Neural progenitor cell (in vitro differentiated cells): ENCODE data around the gene TPM3. TPM values are rescaled to one million over a fixed set of nuclear protein-coding genes. Genes with fewer than 3 reads are reported as not detected.

Experiments
- DNase-seq: peaks from one replicate; pipeline ENCODE4 v3.0.0-alpha.2; 2016; ENCODE audit warnings: low spot score
- H2AFZ ChIP-seq: fragments of 200-600 bp; sonication (generic); replicated peaks from 2 replicates; pipeline ENCODE4 v1.6.1; 2016; ENCODE audit warnings: antibody characterized with exemption
- H3F3A ChIP-seq: fragments of 200-600 bp; sonication (generic); 2 replicates; pipeline ENCODE4 v1.6.1; 2016; ENCODE audit warnings: antibody characterized with exemption, low read depth
- H3K27ac ChIP-seq: fragments of 200-600 bp; sonication (generic); 2 replicates; pipeline ENCODE4 v1.5.1; 2016; ENCODE audit warnings: mild to moderate bottlenecking
- H3K27me3 ChIP-seq: fragments of 200-600 bp; sonication (generic); 2 replicates; pipeline ENCODE4 v1.6.1; 2016; ENCODE audit warnings: mild to moderate bottlenecking, moderate library complexity
- H3K36me3 ChIP-seq: fragments of 200-600 bp; sonication (generic); 2 replicates; pipeline ENCODE4 v1.5.1; 2016
- H3K4me1 ChIP-seq: fragments of 200-600 bp; sonication (generic); 2 replicates; pipeline ENCODE4 v1.6.1; 2016; ENCODE audit warnings: mixed run types
- H3K4me2 ChIP-seq: fragments of 200-600 bp; sonication (generic); 2 replicates; pipeline ENCODE4 v1.6.1; 2016
- H3K4me3 ChIP-seq: fragments of 200-600 bp; sonication (generic); 2 replicates; pipeline ENCODE4 v1.5.1; 2016
- H3K79me2 ChIP-seq: fragments of 200-600 bp; sonication (generic); 2 replicates; pipeline ENCODE4 v1.6.1; 2016; ENCODE audit warnings: low read depth
- H3K9ac ChIP-seq: fragments of 200-600 bp; sonication (generic); 2 replicates; pipeline ENCODE4 v1.6.1; 2016
- H3K9me3 ChIP-seq: fragments of 200-600 bp; sonication (generic); 2 replicates; pipeline ENCODE4 v1.5.1; 2016; ENCODE audit warnings: low read depth
- H4K20me1 ChIP-seq: fragments of 200-600 bp; sonication (generic); 2 replicates; pipeline ENCODE4 v1.6.1; 2016; ENCODE audit warnings: low read depth
- H3K27ac Mint-ChIP-seq: 3 replicates; pipeline ENCODE4 v1.8.0; 2021; ENCODE audit warnings: mixed read lengths
- H3K27me3 Mint-ChIP-seq: 2 replicates; pipeline ENCODE4 v1.8.0; 2022; ENCODE audit warnings: low read depth, mild to moderate bottlenecking, inconsistent platforms, moderate library complexity, mixed read lengths; ENCODE audit not compliant: insufficient read depth
- H3K36me3 Mint-ChIP-seq: 3 replicates; pipeline ENCODE4 v1.8.0; 2021; ENCODE audit warnings: mixed read lengths
- H3K4me1 Mint-ChIP-seq: 3 replicates; pipeline ENCODE4 v1.8.0; 2021; ENCODE audit warnings: mixed read lengths
- H3K4me3 Mint-ChIP-seq: 3 replicates; pipeline ENCODE4 v1.8.0; 2021; ENCODE audit warnings: mild to moderate bottlenecking, moderate library complexity, mixed read lengths
- H3K9me3 Mint-ChIP-seq: 3 replicates; pipeline ENCODE4 v1.8.0; 2020; ENCODE audit warnings: mixed read lengths
- EZH2 ChIP-seq: fragments of 200-600 bp; sonication (generic); IDR thresholded peaks from 2 replicates; pipeline ENCODE4 v1.6.1; 2017; ENCODE audit warnings: antibody characterized with exemption, mild to moderate bottlenecking, moderate library complexity
- EZH2phosphoT487 ChIP-seq: fragments of 200-600 bp; sonication (generic); IDR thresholded peaks from 2 replicates; pipeline ENCODE4 v1.6.1; 2017; ENCODE audit warnings: antibody characterized with exemption
- total RNA-seq: library from RNA; depleted of rRNA; stranded (reverse); fragments of >200 nt; gene quantifications from 2 replicates; pipeline ENCODE4 v1.2.3, GENCODE V29; 2015; ENCODE audit warnings: low replicate concordance
- TF ChIP-seq, protein P1 (sequence below): fragments of 200-600 bp; sonication (generic); IDR thresholded peaks from 2 replicates; pipeline ENCODE4 v1.5.1; 2017; ENCODE audit warnings: antibody characterized with exemption, mild to moderate bottlenecking

Gene TPM3
- total RNA-seq, 1 donor from 2014 or later, result 596 TPM

DNA sequence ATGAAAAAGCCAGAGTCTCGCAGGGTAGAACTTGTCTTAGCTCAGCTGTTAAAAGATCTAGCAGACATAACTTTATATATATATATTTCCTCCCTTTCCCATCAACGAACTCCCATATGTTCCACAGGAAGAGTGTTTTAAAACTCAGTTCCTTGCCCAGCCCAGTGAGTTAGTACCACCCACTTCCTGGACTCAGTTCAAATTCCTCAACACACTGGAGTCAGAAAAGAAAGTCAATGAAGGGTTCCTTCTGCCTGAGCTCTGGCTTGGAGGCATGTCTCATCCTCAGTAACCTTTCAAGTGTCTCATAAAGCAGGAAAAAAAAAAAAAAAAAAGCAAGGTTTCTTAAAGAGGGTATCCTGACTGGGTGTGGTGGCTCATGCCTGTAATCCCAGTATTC, 15.6 kb downstream of the TPM3 start:
- Histone ChIP-seq H3K36me3 (peaks cover 7% of the 10 kb centered on the region), H3K4me3 (no peak overlapping the region), H3K9me3 (no peaks in the 10 kb centered on the region), H3K9ac (no peak overlapping the region), H3K4me2 (no peak overlapping the region), H3F3A (peaks cover 23% of the 10 kb centered on the region), H4K20me1 (peaks cover 71% of the 10 kb centered on the region), H3K27ac (no peak overlapping the region), H3K4me1 (peaks cover 39% of the 10 kb centered on the region), H3K79me2 (peaks cover 87% of the 10 kb centered on the region), H3K27me3 (no peaks in the 10 kb centered on the region), H2AFZ (no peak overlapping the region)
- Mint-ChIP-seq H3K27me3 (peaks cover 2% of the 10 kb centered on the region), H3K9me3 (no peaks in the 10 kb centered on the region), H3K36me3 (peaks cover 27% of the 10 kb centered on the region), H3K27ac (no peak overlapping the region), H3K4me1 (peaks cover 40% of the 10 kb centered on the region), H3K4me3 (no peak overlapping the region)
- DNase-seq, result no peak
- no peak for TF ChIP-seq EZH2phosphoT487
- TF ChIP-seq, protein P1, sequence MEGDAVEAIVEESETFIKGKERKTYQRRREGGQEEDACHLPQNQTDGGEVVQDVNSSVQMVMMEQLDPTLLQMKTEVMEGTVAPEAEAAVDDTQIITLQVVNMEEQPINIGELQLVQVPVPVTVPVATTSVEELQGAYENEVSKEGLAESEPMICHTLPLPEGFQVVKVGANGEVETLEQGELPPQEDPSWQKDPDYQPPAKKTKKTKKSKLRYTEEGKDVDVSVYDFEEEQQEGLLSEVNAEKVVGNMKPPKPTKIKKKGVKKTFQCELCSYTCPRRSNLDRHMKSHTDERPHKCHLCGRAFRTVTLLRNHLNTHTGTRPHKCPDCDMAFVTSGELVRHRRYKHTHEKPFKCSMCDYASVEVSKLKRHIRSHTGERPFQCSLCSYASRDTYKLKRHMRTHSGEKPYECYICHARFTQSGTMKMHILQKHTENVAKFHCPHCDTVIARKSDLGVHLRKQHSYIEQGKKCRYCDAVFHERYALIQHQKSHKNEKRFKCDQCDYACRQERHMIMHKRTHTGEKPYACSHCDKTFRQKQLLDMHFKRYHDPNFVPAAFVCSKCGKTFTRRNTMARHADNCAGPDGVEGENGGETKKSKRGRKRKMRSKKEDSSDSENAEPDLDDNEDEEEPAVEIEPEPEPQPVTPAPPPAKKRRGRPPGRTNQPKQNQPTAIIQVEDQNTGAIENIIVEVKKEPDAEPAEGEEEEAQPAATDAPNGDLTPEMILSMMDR, result no peak
- no peak for TF ChIP-seq EZH2

DNA sequence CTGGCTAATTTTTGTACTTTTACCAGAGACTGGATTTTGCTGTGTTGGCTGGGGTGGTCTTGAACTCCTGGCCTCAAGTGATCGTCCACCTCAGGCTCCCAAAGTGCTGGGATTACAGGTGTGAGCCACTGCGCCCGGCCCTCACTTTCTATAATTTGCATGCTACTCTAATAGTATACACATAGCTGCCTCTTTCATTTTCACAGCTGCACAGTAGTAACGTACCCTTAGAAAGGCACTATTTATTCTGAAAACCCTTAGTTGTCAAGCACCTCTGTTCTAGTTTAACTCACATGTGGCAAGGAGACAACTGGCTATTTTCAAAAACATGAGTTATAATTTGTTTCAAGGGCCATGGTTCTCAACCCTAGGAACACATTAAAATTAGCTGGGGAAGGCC, 17.2 kb downstream of the TPM3 start:
- H4K20me1 ChIP-seq, result peaks cover 54% of the 10 kb centered on the region
- peaks cover 70% of the 10 kb centered on the region for H3K79me2 ChIP-seq
- H3K4me1 Mint-ChIP-seq, result peaks cover 25% of the 10 kb centered on the region
- H3K27ac ChIP-seq, result no peak overlapping the region
- no peak for TF ChIP-seq EZH2
- no peak overlapping the region for H3K4me3 Mint-ChIP-seq
- no peak overlapping the region for H3K4me3 ChIP-seq
- peaks cover 40% of the 10 kb centered on the region for H3K36me3 Mint-ChIP-seq
- H3K36me3 ChIP-seq, result peaks cover 7% of the 10 kb centered on the region
- no peak overlapping the region for H2AFZ ChIP-seq
- DNase-seq, result no peak
- H3K9ac ChIP-seq, result no peak overlapping the region
- H3K27me3 ChIP-seq, result no peaks in the 10 kb centered on the region
- H3K4me2 ChIP-seq, result no peak overlapping the region
- H3K27ac Mint-ChIP-seq, result no peak overlapping the region
- no peaks in the 10 kb centered on the region for H3K9me3 ChIP-seq
- peaks cover 2% of the 10 kb centered on the region for H3K27me3 Mint-ChIP-seq
- peaks cover 15% of the 10 kb centered on the region for H3F3A ChIP-seq
- no peaks in the 10 kb centered on the region for H3K9me3 Mint-ChIP-seq
- peaks cover 22% of the 10 kb centered on the region for H3K4me1 ChIP-seq

DNA sequence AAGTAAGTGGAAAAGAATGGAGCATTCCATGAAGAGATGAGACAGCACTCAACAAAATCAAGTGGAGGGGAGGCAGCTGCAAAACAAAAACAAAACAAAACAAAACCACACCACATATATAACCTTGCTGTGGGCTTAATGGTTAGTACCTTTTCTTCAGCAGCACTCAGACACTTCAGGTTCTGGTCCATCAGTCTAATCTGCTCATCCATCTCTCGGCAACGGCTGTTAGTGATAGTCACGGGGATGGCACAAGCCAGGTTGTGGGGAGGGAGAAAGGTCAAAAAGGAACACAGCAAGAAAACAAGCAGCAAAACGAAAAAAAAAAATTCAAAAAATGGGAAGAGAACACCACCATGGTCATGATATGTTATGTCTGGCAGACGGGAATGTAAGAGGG, 20.0 kb downstream of the TPM3 start:
- Histone ChIP-seq H3K4me3 (no peak overlapping the region), H3K4me1 (no peaks in the 10 kb centered on the region), H3K79me2 (peaks cover 42% of the 10 kb centered on the region), H3F3A (no peaks in the 10 kb centered on the region), H3K9me3 (no peaks in the 10 kb centered on the region), H3K36me3 (peaks cover 10% of the 10 kb centered on the region), H3K4me2 (no peak overlapping the region), H2AFZ (no peak overlapping the region), H4K20me1 (peaks cover 26% of the 10 kb centered on the region), H3K9ac (no peak overlapping the region), H3K27ac (no peak overlapping the region), H3K27me3 (no peaks in the 10 kb centered on the region)
- H3K4me1 Mint-ChIP-seq, result no peaks in the 10 kb centered on the region
- DNase-seq, result no peak
- TF ChIP-seq, protein P1, result no peak
- no peak for TF ChIP-seq EZH2
- TF ChIP-seq EZH2phosphoT487, result no peak
- no peaks in the 10 kb centered on the region for H3K27me3 Mint-ChIP-seq
- no peak overlapping the region for H3K4me3 Mint-ChIP-seq
- H3K36me3 Mint-ChIP-seq, result peaks cover 53% of the 10 kb centered on the region
- no peak overlapping the region for H3K27ac Mint-ChIP-seq
- no peaks in the 10 kb centered on the region for H3K9me3 Mint-ChIP-seq

DNA sequence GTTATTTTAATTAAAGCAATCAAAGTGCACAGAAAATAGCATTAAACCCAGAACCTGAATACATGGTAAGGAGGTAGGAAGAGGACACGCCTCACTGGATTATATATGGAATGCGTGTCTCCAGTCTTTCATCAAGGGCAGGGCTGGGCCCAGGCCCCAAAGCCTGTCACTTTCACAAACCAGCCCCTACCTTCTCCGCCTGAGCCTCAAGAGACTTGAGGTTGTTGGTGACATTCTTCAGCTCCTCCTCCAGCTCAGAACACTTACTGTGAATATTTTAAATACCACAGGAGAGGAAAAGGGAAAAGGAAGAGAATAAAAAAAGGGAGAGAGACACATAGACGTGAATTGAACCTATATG, 20.7 kb downstream of the TPM3 start:
- Histone ChIP-seq H3K9ac (no peak overlapping the region), H3K27me3 (no peaks in the 10 kb centered on the region), H3K4me1 (no peaks in the 10 kb centered on the region), H3K9me3 (no peaks in the 10 kb centered on the region), H3K4me3 (no peak overlapping the region), H3K4me2 (no peak overlapping the region), H3K27ac (no peak overlapping the region), H3F3A (no peaks in the 10 kb centered on the region), H2AFZ (no peak overlapping the region), H4K20me1 (peaks cover 19% of the 10 kb centered on the region), H3K36me3 (peaks cover 12% of the 10 kb centered on the region), H3K79me2 (peaks cover 35% of the 10 kb centered on the region)
- TF ChIP-seq EZH2phosphoT487, result no peak
- H3K9me3 Mint-ChIP-seq, result no peaks in the 10 kb centered on the region
- no peak for DNase-seq
- no peak overlapping the region for H3K4me3 Mint-ChIP-seq
- H3K27ac Mint-ChIP-seq, result no peak overlapping the region
- H3K27me3 Mint-ChIP-seq, result no peaks in the 10 kb centered on the region
- H3K4me1 Mint-ChIP-seq, result no peaks in the 10 kb centered on the region
- peaks cover 53% of the 10 kb centered on the region for H3K36me3 Mint-ChIP-seq
